ENCODE measurements around the gene KIAA1755. TPM values are rescaled to one million over a fixed set of nuclear protein-coding genes. Genes with fewer than 3 reads are reported as not detected.

Gene KIAA1755
- total RNA-seq, 1 experiment from 2014 or later = 0.44 TPM

GRCh38 chr20:38301309-38301708 is 40.8 kb upstream of the KIAA1755 start:
- no peaks in the 10 kb centered on the region for H3K9me2 ChIP-seq (replicated peaks; ENCODE audit: low read length)
- H3K27me3 ChIP-seq (ENCODE audit: low read length) = no peaks in the 10 kb centered on the region
- H3K4me2 ChIP-seq (ENCODE audit: low read length) = no peak overlapping the region
- no peak overlapping the region for H2AFZ ChIP-seq (ENCODE audit: low read length)
- no peaks in the 10 kb centered on the region for H3F3A ChIP-seq (ENCODE audit: low read length, unreplicated experiment)
- H4K20me1 ChIP-seq (ENCODE audit: low read length) = no peaks in the 10 kb centered on the region
- no TSS peak for BruUV-seq (replicated peaks)
- POLR2A ChIA-PET (ENCODE audit: unreplicated experiment) = no interaction called here
- H3K9me3 ChIP-seq (ENCODE audit: low read length) = no peaks in the 10 kb centered on the region
- intact Hi-C loops (cut with micrococcal nuclease) = no loop called here
- no peaks in the 10 kb centered on the region for H3K36me3 ChIP-seq (ENCODE audit: low read depth, low read length)
- no peak overlapping the region for H3K27ac ChIP-seq (ENCODE audit: low read length)
- no peak for TF ChIP-seq EZH2phosphoT487 (IDR thresholded peaks at IDR 0.05; ENCODE audit: borderline replicate concordance, low read length)
- DNase-seq (no peak), ATAC-seq (no peak)
- no peaks in the 10 kb centered on the region for H3K79me2 ChIP-seq (ENCODE audit: low read length)
- H3K4me1 ChIP-seq (ENCODE audit: insufficient read depth, low read length) = peaks cover 11% of the 10 kb centered on the region
- no peak overlapping the region for H3K9ac ChIP-seq (ENCODE audit: low read length)
- no peak overlapping the region for H3K4me3 ChIP-seq (ENCODE audit: low read length)
- CTCF ChIA-PET = no interaction called here

GRCh38 chr20:38300438-38300837 is 39.9 kb upstream of the KIAA1755 start:
- Histone ChIP-seq H3K9ac (ENCODE audit: low read length) (no peak overlapping the region), H3K9me3 (ENCODE audit: low read length) (no peaks in the 10 kb centered on the region), H3K27me3 (ENCODE audit: low read length) (no peaks in the 10 kb centered on the region), H2AFZ (ENCODE audit: low read length) (peak overlapping the region; percentile 53), H3K4me3 (ENCODE audit: low read length) (no peak overlapping the region), H3K9me2 (replicated peaks; ENCODE audit: low read length) (no peaks in the 10 kb centered on the region), H3K79me2 (ENCODE audit: low read length) (no peaks in the 10 kb centered on the region), H3K4me2 (ENCODE audit: low read length) (peak overlapping the region; percentile 30; the same call in 1 of the 2 replicates), H3K27ac (ENCODE audit: low read length) (0 out of 2 replicates have a peak overlapping the region, but pooled peaks have one; percentile 12), H4K20me1 (ENCODE audit: low read length) (no peaks in the 10 kb centered on the region), H3F3A (ENCODE audit: low read length, unreplicated experiment) (no peaks in the 10 kb centered on the region), H3K4me1 (ENCODE audit: insufficient read depth, low read length) (peaks cover 11% of the 10 kb centered on the region), H3K36me3 (ENCODE audit: low read depth, low read length) (no peaks in the 10 kb centered on the region)
- TF ChIP-seq EZH2phosphoT487 (IDR thresholded peaks at IDR 0.05; ENCODE audit: borderline replicate concordance, low read length) = no peak
- ATAC-seq (no peak), DNase-seq (no peak)
- ChIA-PET CTCF (no interaction called here), POLR2A (ENCODE audit: unreplicated experiment) (no interaction called here)
- intact Hi-C loops (cut with micrococcal nuclease) = no loop called here
- BruUV-seq (replicated peaks) = no TSS peak

- Histone ChIP-seq H4K20me1 (ENCODE audit: low read length) (no peaks in the 10 kb centered on the region), H3K27me3 (ENCODE audit: low read length) (no peaks in the 10 kb centered on the region), H3K4me2 (ENCODE audit: low read length) (peak overlapping the region; percentile 30; the same call in 1 of the 2 replicates), H3F3A (ENCODE audit: low read length, unreplicated experiment) (no peaks in the 10 kb centered on the region), H3K9ac (ENCODE audit: low read length) (no peak overlapping the region), H3K4me1 (ENCODE audit: insufficient read depth, low read length) (peaks cover 11% of the 10 kb centered on the region), H3K9me3 (ENCODE audit: low read length) (no peaks in the 10 kb centered on the region), H3K4me3 (ENCODE audit: low read length) (no peak overlapping the region), H3K79me2 (ENCODE audit: low read length) (no peaks in the 10 kb centered on the region), H3K9me2 (replicated peaks; ENCODE audit: low read length) (no peaks in the 10 kb centered on the region), H3K36me3 (ENCODE audit: low read depth, low read length) (no peaks in the 10 kb centered on the region), H2AFZ (ENCODE audit: low read length) (peak overlapping the region; percentile 53), H3K27ac (ENCODE audit: low read length) (0 out of 2 replicates have a peak overlapping the region, but pooled peaks have one; percentile 12)
- BruUV-seq (replicated peaks) = no TSS peak
- ChIA-PET CTCF (no interaction called here), POLR2A (ENCODE audit: unreplicated experiment) (no interaction called here)
- TF ChIP-seq EZH2 (IDR thresholded peaks at IDR 0.05; ENCODE audit: low read length, unreplicated experiment) (no peak), CTCF (conservative IDR thresholded peaks at IDR 0.05; ENCODE audit: low read depth, low read length) (no peak), EZH2phosphoT487 (IDR thresholded peaks at IDR 0.05; ENCODE audit: borderline replicate concordance, low read length) (no peak)
- peak; percentile 84 for ATAC-seq
- DNase-seq = peak; percentile 75
- intact Hi-C loops (cut with micrococcal nuclease) = no loop called here
Measured at GRCh38 chr20:38299963-38300362, 39.4 kb upstream of the KIAA1755 start.

GRCh38 chr20:38298768-38299288 is 38.3 kb upstream of the KIAA1755 start:
- no peak for TF ChIP-seq EZH2phosphoT487 (IDR thresholded peaks at IDR 0.05; ENCODE audit: borderline replicate concordance, low read length)
- no peak for TF ChIP-seq CTCF (conservative IDR thresholded peaks at IDR 0.05; ENCODE audit: low read depth, low read length)
- TF ChIP-seq EZH2 (IDR thresholded peaks at IDR 0.05; ENCODE audit: low read length, unreplicated experiment) = no peak
- H3K27me3 ChIP-seq (ENCODE audit: low read length) = no peaks in the 10 kb centered on the region
- ATAC-seq (no peak), DNase-seq (no peak)
- H3K9me3 ChIP-seq (ENCODE audit: low read length) = no peaks in the 10 kb centered on the region
- H3K79me2 ChIP-seq (ENCODE audit: low read length) = no peaks in the 10 kb centered on the region
- H3K36me3 ChIP-seq (ENCODE audit: low read depth, low read length) = no peaks in the 10 kb centered on the region
- no peak overlapping the region for H3K4me3 ChIP-seq (ENCODE audit: low read length)
- ChIA-PET POLR2A (ENCODE audit: unreplicated experiment) (interaction anchor here (0.6 kb wide), 1 partner anchor 33 kb away, joined by 3 read pairs; no protein-coding TSS in a partner anchor), CTCF (no interaction called here)
- peaks cover 11% of the 10 kb centered on the region for H3K4me1 ChIP-seq (ENCODE audit: insufficient read depth, low read length)
- no peaks in the 10 kb centered on the region for H4K20me1 ChIP-seq (ENCODE audit: low read length)
- no peak overlapping the region for H3K4me2 ChIP-seq (ENCODE audit: low read length)
- H3K9ac ChIP-seq (ENCODE audit: low read length) = no peak overlapping the region
- H2AFZ ChIP-seq (ENCODE audit: low read length) = no peak overlapping the region
- H3K27ac ChIP-seq (ENCODE audit: low read length) = no peak overlapping the region
- no TSS peak for BruUV-seq (replicated peaks)
- intact Hi-C loops (cut with micrococcal nuclease) = no loop called here
- no peaks in the 10 kb centered on the region for H3K9me2 ChIP-seq (replicated peaks; ENCODE audit: low read length)
- no peaks in the 10 kb centered on the region for H3F3A ChIP-seq (ENCODE audit: low read length, unreplicated experiment)

Measured in PC-3 (cell line).